Effector CD8-positive, alpha-beta T cell (primary cell): Measurements from ENCODE around the gene UFD1.

Experiments used
- DNase-seq: peaks from one replicate; lab custom pipeline; 2025; lab: John Stamatoyannopoulos, UW
- total RNA-seq, 4 experiments: gene quantifications; one replicate each; lab custom pipeline; 2026; lab: John Stamatoyannopoulos, UW

The UFD1 gene, protein sequence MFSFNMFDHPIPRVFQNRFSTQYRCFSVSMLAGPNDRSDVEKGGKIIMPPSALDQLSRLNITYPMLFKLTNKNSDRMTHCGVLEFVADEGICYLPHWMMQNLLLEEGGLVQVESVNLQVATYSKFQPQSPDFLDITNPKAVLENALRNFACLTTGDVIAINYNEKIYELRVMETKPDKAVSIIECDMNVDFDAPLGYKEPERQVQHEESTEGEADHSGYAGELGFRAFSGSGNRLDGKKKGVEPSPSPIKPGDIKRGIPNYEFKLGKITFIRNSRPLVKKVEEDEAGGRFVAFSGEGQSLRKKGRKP
- 76.5 to 109 (median 93.5) reads per million in 4 experiments for total RNA-seq

DNA sequence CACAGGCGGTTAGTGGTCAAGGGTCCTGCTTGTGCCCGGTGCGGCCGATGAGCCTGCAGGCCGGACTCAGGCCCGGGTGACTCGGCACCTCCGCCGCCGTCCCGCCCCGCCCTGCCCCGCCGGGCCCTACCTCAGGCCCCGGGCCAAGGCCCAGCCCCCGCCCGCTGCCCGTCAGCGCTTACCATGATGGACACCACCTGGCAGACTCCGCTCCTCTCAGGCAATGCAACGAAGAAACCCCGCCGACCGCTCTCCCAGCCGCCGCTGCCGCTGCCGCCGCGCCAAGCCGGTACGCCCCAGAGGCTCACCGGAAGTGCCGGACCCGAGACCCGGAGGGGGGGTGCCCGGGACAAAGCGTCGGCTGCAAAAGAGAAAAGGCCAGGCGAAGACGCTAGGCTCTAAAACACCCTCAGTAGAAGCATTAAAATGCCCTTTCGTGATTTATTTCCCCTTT, at the start of gene UFD1:
UFD1 (minus strand) TSS at position 293 of the 454 bp plus-strand sequence; CDS start at position 185, 108 bp downstream.
- DNase-seq: peak; percentile 64

DNA sequence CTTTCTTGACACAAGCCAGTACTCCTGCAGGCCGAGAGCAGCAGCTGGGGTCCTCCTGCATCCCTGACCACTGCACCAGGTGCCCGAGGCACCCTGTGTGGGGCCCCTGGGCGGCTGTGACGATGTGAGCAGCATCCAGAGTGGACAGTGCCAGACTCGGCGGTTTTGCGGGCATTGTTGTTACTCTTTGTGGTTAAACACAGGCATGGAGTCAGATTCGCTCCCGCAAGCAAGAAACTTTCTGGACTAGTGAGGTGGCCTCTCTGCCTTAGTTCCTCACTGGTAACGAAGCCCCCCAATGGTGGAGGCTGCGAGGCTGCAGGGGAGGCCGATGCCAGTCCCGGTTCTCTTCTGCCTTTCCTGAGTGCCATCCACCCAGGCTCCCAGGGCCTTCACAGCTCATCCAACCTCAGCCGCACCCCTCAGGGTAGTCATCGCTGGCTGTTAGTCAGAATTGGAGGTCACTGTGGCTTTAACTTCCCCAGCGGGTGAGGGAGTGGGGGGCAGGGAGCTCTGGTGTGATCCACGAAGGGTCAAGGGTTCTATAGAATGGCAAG, 48.9 kb upstream of the UFD1 start:
- DNase-seq: no peak

DNA sequence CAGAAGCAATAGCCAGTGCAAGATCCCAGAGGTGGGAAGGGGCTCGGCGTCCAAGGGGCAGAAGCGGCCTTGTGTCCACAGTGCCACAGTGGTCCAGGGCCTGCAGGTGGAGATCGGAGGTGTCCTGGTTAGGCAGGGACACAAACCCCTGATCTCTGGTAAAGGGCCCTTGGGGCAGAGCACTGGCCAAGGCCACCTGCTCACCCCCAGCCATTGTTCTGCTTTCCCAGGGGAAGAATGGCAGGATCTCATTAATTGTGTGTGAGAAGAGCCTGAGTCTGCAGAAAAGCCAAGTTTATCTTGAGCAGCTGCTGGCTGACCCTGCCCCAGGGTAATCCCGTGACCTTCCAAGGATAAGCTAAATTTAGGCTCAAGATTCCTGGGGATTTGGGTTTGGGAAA, 48.3 kb upstream of the UFD1 start:
- DNase-seq: no peak

DNA sequence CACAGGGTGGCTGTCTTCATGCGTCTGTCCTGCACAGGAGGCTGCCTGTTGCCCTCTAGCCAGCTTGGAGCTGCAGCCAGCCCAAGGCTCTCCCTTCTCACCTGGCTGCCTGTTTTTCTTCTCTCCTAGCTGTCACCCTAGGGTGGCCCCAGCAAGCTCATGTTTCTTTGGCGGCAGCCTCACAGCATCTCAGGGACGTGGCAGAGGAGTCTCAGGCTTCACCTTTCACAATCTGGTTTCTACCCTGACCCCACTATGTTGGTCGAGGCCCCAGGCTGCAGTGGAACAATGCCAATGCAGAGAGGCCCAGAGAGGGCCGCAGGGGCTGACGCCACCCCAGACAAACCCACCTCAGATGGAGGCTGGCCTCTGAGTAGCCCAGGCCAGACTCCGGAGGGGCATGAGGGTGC, 47.7 kb upstream of the UFD1 start:
- no peak for DNase-seq

DNA sequence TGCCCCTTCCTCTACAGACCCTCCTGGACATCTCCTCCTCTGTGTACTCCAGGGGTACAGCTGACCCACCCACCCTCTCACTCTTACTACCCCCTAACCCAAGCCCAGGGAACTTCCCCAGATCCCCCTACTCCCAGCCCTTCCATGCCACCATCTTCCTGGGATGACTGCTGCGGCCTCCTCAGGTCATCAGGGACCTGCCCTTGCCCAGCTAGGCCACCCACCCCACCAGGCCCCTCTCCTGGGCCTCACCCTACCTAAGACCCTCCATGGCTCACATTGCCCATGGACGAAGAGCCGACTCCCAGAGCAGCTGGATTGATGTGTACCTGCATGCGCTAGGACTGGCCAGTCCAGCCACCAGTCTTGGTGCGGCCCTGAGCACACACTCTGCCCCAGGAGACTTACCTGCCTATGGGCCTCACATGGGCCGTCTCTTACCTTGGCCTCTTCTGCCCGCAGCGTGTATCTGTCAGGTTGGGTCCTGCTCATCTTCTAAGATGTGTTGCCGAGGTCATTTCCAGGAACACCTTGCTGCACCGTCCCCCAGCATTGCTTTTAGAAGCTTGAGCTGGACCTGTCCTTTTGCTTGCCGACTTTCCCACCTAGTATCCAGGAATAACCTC, 47.2 kb upstream of the UFD1 start:
- no peak for DNase-seq

DNA sequence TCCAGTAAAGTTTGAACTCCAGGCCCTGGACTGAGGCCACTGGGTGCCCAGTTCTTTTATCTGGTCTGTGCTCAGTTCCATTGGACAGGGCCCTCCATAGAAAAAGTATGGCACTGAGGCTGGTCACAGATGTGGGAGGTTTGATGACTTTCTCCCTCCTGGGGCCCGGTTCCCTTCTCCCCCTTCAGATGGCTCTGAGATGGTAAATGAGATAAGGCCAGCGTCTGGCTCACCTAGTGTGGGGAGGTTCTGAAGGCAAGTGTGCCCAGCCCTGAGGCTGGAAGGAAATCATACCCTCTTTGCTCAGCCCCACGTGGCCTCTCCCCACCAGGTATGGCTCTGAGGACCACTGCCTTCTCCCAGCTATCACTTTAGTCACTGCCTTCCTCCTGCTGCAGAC, 46.7 kb upstream of the UFD1 start:
- DNase-seq: no peak

DNA sequence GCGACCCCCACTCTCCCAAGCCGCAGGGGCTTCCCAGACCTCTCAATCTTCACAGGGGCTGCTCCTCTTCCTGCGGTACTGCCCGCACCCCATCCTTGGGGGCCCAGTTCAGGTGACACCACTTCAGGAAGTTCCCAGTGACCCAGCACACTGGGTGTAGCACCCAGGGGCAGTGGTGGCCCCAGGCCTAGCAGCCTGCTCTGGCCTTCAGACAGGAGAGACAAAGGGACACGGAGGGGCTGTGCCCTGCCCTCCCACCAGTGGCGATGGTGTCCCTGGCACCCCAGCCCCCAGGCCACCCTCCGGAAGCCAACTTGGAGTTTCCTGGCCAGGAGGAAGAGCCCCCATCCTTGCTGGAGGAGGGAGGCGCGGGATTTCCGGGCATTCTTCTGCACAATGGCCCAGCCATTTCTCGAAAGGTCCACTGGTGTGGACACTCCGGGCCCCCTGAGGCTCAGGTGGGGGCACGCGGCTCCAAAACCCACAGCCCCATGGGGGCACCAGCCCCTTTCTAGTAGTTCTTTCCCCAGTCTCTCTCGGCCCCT, 46.2 kb upstream of the UFD1 start:
- no peak for DNase-seq

DNA sequence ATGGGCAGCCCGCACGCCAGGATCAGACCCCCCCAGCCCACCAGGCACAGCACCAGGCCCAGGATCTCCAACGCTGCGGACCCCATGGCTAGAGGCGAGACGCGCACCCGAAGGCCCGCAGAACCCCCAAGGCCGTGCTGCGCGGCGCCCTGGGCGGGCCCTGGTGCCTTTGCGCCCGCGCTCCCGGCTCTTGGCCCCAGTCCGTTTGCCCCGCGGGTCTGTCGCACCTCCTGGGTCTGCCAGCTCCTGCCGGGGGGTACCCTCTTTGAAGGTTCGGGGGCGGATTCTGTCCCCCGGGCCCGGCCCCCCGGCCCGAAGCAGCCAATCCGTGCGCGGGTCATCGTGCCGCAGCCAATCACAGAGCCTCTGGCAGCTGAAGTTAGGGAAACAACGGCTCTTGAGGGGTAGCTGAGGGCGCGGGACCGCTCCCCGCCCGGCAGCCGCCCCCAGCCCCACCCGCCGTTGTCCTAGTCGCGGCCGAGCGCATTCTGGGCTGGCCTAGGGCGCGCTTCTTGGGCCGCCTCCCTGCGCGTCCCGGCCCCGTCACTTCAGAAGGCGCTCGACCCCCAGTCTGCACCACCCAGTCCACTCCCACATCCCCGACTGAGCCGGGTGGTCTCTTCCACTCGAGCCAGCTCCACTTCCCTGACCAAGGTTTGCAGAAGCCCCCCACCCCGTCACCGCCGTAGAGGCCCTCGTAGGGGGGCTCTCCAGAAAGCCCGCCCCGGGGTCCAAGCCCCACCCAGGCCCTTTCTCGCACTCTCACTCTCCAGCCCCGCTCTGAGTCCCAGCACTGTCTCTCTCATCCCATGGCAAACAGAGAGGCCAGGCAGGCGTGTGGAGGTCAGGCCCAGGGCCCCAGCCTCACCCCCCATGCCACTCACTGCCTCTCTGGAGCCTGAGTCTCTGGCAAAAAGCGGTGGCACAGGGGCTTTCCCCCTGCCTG, 45.5 kb upstream of the UFD1 start, which contains the start of gene CLDN5:
CLDN5 (minus strand) TSS at position 241 of the 946 bp plus-strand sequence; CDS start at position 86, 155 bp downstream.
- no peak for DNase-seq

DNA sequence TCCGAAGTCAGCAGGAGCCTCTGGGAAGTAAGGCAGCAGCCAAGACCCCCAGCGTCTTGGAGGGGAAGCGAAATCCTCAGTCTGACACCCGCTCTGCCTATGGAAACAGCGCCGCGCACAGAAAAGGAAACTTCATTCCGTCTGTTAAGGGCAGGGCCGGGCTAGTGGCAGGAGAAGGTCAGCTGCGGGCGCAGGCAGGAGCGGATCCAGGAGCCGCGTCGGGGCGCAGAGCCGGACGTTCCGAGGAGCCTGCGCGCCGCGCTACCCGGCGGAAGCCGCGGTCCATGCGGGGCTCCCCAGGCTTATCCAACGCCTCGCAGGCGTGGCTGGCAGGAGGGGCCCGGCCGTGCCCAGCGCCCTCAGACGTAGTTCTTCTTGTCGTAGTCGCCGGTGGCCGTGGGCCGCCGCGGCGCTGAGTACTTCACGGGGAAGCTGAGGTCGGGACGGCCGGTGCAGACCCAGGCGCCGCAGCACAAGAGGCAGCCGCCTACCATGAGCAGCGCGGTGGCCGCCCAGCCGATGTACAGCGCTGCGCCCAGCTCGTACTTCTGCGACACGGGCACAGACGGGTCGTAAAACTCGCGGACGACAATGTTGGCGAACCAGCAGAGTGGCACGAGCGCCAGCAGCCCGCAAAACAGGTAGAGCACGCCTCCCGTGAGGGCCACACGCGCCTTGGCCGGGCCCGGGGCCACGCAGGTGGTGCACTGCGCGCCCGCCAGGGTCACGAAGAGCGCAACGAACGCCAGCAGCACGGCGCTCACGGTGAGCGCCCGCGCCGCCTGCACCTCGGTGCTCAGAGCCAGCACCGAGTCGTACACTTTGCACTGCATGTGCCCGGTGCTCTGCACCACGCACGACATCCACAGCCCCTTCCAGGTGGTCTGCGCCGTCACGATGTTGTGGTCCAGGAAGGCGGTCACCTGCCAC, 44.5 kb upstream of the UFD1 start:
- no peak for DNase-seq

DNA sequence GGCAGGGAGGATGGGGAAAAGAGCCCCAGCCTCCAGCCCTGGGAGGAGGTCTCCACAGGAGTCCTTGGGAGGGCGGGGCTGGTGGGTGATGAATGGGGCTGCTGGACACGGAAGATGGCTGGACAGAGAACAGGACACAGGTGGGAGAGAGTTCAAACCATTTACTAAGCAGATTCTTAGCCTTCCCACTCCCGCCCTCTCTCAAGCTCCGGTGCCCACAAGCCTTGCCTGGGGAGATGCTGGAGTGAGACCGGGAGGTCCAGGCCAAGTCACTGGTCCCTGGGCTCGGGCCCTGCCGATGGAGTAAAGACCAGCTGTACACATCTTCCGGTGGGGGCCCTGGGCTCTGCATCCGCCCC, 43.9 kb upstream of the UFD1 start:
- DNase-seq: no peak

DNA sequence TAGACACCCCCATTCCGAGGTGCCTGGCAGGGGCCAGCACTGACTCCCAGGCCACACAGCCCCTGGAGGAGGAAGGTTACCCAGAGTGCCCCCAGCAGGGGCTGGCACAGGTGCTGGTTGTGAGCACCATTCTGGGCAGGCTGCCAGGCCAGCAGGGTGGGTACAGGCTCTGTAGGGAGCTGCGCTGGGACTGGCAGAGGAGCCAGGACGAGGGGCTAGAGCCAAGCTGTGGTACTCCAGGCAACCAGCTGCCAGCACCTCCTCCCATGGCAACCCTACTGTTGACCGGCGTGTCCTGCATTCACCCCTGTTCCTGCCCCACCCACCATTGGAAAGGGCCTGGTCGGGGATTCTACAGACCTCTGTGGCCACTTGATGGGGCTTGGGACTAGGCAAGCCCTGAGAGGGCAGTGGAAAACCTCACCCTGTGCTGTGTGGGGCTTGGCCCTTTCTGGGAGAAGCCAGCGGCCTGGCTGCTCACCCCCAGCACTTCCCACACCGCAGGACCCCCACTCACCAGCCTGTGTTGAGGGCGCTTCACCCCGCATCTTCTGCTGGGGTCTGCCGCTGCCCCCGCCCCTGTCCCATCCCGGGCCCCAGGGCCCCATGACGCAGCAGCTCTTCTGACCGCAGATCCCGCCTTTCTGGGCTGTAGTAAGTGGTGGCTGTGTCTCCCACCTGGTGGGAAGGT, 43.3 kb upstream of the UFD1 start:
- DNase-seq: no peak

DNA sequence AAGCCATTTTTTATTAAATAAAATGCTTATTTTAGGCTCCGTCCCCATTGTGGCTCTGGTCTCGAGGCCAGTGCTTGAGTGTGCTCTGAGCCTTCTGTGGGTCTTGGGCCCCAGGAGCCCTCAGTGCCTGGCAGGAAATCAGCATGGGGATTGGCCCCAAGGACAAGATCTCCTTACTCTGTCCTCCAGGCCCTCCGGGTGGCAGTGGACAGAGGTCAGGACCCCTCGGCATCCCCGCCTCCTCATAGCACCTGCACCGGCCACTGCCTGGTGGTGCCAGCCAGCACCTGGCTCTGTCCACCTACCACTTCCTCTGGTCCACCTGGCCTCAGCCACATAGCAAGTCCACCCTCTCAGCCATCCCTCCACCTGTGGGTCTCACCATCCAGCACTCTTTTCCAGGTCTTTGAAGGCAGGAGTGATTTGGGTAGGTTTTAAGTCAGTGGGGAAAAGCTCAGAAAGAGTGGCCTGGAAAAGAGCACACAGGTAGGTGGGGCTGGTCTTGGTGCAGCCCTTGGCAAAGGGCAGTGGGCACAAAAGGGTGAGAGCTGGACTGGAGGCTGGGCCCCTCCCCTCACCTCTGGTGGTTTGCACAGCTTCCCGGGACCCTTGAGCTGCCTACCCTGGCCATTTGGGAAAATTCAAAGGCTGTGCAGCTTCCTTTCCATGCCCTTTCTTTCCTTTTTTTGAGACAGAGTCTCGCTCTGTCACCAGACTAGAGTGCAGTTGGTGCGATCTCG, 41.7 kb upstream of the UFD1 start:
- DNase-seq: no peak

DNA sequence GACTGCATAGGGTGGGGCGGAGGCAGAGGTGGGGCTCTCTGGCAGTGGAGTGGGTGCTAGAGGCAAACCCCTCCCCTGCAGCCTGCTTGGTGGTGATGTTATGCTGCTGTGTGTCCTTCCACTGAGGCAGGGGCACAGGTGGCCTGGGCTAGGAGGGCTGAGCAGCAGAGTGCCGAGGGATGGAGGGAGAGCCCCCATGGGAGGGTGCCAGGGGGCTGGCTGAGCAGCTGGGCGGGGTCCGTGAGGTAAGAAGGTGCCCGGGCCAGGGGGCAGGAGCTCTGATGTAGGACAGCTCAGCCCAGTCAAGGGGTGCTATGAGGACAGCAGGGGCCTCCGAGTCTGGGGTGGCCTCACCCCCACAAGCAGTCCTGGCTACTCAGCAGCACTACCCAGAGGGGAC, 41.0 kb upstream of the UFD1 start:
- DNase-seq: no peak

DNA sequence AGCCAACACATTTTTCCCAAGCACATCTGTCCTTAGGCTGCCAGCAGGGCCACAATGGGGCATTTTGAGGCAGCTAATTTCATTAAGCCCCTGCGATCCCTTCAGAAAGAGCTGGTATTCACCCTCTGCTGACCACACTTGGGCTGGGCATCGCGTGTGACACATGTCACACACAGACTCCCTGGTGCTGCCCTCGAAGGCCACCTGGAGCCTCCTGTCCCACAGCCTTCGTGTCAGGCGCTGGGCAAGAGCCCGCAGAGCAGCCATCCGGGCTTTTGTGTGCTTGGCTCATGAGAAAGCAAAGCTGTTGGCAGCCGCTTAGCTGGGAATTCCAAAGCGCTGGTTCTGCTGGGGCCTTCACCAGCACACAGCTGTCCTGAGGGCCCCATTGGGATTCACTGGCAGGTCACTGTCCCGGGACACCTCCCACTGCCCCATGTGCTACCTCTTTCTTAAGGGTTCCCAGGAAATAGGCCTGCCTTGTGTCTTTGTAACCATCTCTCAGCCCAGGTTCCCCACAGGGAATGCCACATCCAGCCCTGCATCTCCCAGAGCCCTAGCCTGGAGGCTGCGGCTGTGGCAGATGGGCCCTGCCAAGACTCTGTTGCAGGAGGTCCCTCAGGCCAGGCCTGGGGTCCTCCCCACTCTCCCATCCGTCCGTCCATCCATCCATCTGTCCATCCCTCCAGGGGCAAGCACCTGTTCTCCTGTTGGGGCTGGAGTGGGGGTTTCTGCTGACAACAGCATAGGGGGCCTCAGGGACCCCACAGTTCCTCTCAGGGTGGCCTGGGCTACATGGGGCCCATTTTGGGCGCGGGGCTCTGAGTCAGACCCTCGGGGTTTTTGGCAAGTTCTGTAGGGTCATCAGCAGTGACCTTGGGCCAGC, 40.3 kb upstream of the UFD1 start:
- DNase-seq: no peak

DNA sequence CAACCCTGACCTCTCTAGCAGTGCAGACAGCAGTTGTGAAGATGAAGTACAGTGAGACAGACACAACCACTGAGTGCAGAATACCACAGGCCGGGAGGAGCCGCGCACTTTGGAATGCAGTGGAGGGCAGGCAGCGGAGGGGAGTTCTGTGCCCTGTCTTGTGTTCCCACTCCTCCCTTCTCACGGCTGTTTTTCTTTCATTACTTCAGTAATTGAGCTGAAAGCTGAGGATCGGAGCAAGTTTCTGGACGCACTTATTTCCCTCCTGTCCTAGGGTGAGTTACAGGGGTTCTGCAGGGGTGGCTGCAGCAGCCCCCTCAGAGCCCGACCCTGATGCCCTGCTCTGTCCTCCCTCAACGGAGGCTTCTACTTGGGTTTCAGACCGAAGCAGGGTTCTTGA, 39.6 kb upstream of the UFD1 start:
- DNase-seq: no peak

DNA sequence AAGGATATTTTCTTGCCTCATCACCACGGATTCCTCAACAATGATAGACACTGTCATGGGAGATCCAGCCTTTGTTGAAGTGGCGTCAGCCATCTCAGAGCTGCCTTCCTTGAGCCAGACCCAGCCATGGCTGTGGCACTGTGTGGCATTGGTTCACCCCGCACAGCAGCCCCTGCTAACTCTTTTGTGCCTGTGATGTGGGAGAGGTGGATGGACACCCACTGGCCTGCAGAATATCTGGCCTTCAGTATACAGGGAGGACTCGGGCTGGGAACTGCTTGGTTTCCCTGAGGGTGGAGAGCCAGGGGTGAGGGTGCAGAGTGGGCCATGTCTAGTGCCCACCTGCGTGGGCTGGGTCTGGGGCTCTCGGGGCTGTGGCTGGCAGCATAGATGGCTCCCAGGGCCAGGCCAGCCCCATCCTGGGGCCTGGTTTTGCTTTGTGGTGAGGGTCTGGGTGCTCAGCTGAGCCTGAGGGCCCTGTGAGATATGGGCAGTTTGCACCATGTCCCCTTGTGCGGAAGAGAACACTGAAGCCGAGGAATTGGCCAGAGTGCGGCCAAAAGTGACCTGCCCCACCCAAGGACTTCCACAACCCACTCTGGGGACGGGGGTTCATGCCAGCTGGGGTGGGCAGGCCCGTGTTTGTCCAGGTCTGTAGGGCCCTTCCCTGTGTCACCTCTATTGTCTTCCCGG, 39.1 kb upstream of the UFD1 start:
- DNase-seq: no peak

DNA sequence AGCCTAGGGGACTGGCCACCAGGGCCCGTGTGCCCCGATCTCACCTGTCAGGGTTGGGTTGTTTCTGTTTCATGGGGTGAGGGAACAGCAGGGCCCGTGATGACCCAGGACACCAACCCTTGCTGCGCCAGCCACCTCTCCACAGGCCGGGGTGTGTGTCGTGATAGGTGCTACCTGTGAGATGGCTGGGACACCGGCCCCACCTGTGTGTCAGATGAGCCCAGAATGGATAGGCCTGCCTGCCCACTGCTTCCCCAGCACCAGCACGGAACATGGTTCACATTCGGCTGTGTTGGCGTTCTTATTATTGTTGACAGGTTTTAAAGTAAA, 38.1 kb upstream of the UFD1 start:
- DNase-seq: no peak
